Renal cortical epithelial cell (primary cell): ENCODE results near the gene HIP1R. TPM values are rescaled to one million over a fixed set of nuclear protein-coding genes. Genes with fewer than 3 reads are reported as not detected.

Experiments
- DNase-seq: peaks from one replicate; pipeline ENCODE4 v3.0.0-alpha.2; 2011; ENCODE audit warnings: low read depth
- total RNA-seq: library from RNA; depleted of rRNA; stranded (reverse); fragments of >200 nt; gene quantifications from 2 replicates; pipeline ENCODE4 v1.2.3, GENCODE V29; 2014

HIP1R gene
- total RNA-seq, 1 donor from 2014 or later: 90.6 TPM

GRCh38 chr12:122860040-122860853 is 25.0 kb downstream of the HIP1R start:
- DNase-seq: peak; percentile 51

- no peak for DNase-seq
Observed at GRCh38 chr12:122860854-122861586, 25.8 kb downstream of the HIP1R start.

- no peak for DNase-seq
Observed at GRCh38 chr12:122861587-122861970, 26.3 kb downstream of the HIP1R start.

- DNase-seq: no peak
Observed at GRCh38 chr12:122862110-122862634, 26.9 kb downstream of the HIP1R start.

GRCh38 chr12:122862872-122863701 is 27.8 kb downstream of the HIP1R start:
- DNase-seq: no peak

GRCh38 chr12:122864894-122865253 is 29.6 kb downstream of the HIP1R start:
- no peak for DNase-seq

GRCh38 chr12:122865268-122866231 is 30.3 kb downstream of the HIP1R start:
- no peak for DNase-seq

GRCh38 chr12:122866379-122866778 is 31.1 kb downstream of the HIP1R start:
- DNase-seq: no peak

- DNase-seq: no peak
Observed at GRCh38 chr12:122866950-122867607, 31.8 kb downstream of the HIP1R start.

GRCh38 chr12:122867691-122868461 is 32.6 kb downstream of the HIP1R start:
- DNase-seq: peak; percentile 39

GRCh38 chr12:122868471-122869177 is 33.4 kb downstream of the HIP1R start:
- no peak for DNase-seq

- DNase-seq: no peak
Observed at GRCh38 chr12:122869207-122869973, 34.1 kb downstream of the HIP1R start.

GRCh38 chr12:122870163-122870842 is 35.0 kb downstream of the HIP1R start:
- DNase-seq: no peak

- no peak for DNase-seq
Observed at GRCh38 chr12:122870867-122871664, 35.8 kb downstream of the HIP1R start.

GRCh38 chr12:122871851-122872780 is 36.9 kb downstream of the HIP1R start:
- DNase-seq: peak; percentile 72
